Activated CD4-positive, CD25-positive, alpha-beta regulatory T cell (primary cell): ENCODE results near the gene PARK7.
"Not testable (repeated sequence)": the region's sequence is repeated elsewhere in the genome, so short reads cannot be mapped to it uniquely, and the experiment has no call there.

Experiments
- DNase-seq, 4 experiments: peaks; one replicate each; lab custom pipeline; 2025; lab: John Stamatoyannopoulos, UW

PARK7 gene

GRCh38 chr1:7943251-7943650 is 18.3 kb upstream of the PARK7 start:
- no peak for DNase-seq

GRCh38 chr1:7948960-7949359 is 12.6 kb upstream of the PARK7 start:
- no peak for DNase-seq

- not testable (repeated sequence) for DNase-seq
Measured at GRCh38 chr1:7952791-7953190, 8.7 kb upstream of the PARK7 start.

GRCh38 chr1:7953850-7954609 is 7.5 kb upstream of the PARK7 start:
- DNase-seq = peak; percentile 49 to 63 (median 55)

GRCh38 chr1:7954683-7955082 is 6.8 kb upstream of the PARK7 start:
- no peak for DNase-seq

- DNase-seq = no peak
Measured at GRCh38 chr1:7956218-7957032, 5.1 kb upstream of the PARK7 start.

GRCh38 chr1:7960165-7960564 is 1.3 kb upstream of the PARK7 start:
- no peak for DNase-seq

GRCh38 chr1:7960867-7961215 is 670 bp upstream of the PARK7 start:
- no peak for DNase-seq

GRCh38 chr1:7962014-7962335 is 464 bp downstream of the PARK7 start:
- DNase-seq = no peak

GRCh38 chr1:7962636-7963377 is 1.3 kb downstream of the PARK7 start:
- DNase-seq = no peak

- DNase-seq = not testable (repeated sequence)
Measured at GRCh38 chr1:7963378-7963730, 1.8 kb downstream of the PARK7 start.

GRCh38 chr1:7963841-7964240 is 2.3 kb downstream of the PARK7 start:
- not testable (repeated sequence) for DNase-seq

GRCh38 chr1:7964476-7964875 is 3.0 kb downstream of the PARK7 start:
- DNase-seq = no peak

GRCh38 chr1:7967196-7967595 is 5.7 kb downstream of the PARK7 start:
- DNase-seq = no peak

GRCh38 chr1:7967651-7968050 is 6.1 kb downstream of the PARK7 start:
- no peak for DNase-seq

- no peak for DNase-seq
Measured at GRCh38 chr1:7970246-7970645, 8.7 kb downstream of the PARK7 start.

GRCh38 chr1:7971024-7971423 is 9.5 kb downstream of the PARK7 start:
- DNase-seq = no peak

- no peak for DNase-seq
Measured at GRCh38 chr1:7972285-7972684, 10.8 kb downstream of the PARK7 start.

- DNase-seq = no peak
Measured at GRCh38 chr1:7973086-7973485, 11.6 kb downstream of the PARK7 start.

GRCh38 chr1:7975212-7975865 is 13.8 kb downstream of the PARK7 start:
- no peak for DNase-seq

- DNase-seq = no peak
Measured at GRCh38 chr1:7980984-7981383, 19.5 kb downstream of the PARK7 start.

- no peak for DNase-seq
Measured at GRCh38 chr1:7983086-7983778, 21.7 kb downstream of the PARK7 start.
